Upper lobe of right lung (tissue), 1 donor: ENCODE measurements around the gene ATP8A1. TPM values are rescaled to one million over a fixed set of nuclear protein-coding genes. Genes with fewer than 3 reads are reported as not detected.

ENCODE experiments used
- ATAC-seq: fragments of 200-7000 bp; cut with Tn5 transposase; one replicate; pipeline ENCODE4 v1.9.1; 2020; ENCODE audit warnings: mild to moderate bottlenecking, moderate library complexity
- DNase-seq: peaks from one replicate; pipeline ENCODE4 v3.0.0-alpha.2; 2020
- H3K27ac ChIP-seq: fragments of 200-600 bp; one replicate; pipeline ENCODE4 v1.8.0; 2022
- H3K27me3 ChIP-seq: fragments of 200-600 bp; one replicate; pipeline ENCODE4 v1.8.0; 2022; ENCODE audit warnings: mild to moderate bottlenecking
- H3K36me3 ChIP-seq: fragments of 200-600 bp; one replicate; pipeline ENCODE4 v1.8.0; 2022
- H3K4me1 ChIP-seq: fragments of 200-600 bp; one replicate; pipeline ENCODE4 v1.8.0; 2022
- H3K4me3 ChIP-seq: fragments of 200-600 bp; one replicate; pipeline ENCODE4 v1.8.0; 2022; ENCODE audit warnings: mild to moderate bottlenecking
- H3K9me3 ChIP-seq: fragments of 200-600 bp; one replicate; pipeline ENCODE4 v1.8.0; 2022
- CTCF ChIP-seq: fragments of 200-600 bp; IDR thresholded peaks from one replicate; pipeline ENCODE4 v1.8.0; 2022; ENCODE audit warnings: antibody characterized with exemption
- intact Hi-C: fragments of 100-400 bp; cut with DNase I; formaldehyde crosslinking; loops from one replicate; pipeline ENCODE4 v1.11.0; 2022
- total RNA-seq: library from RNA; stranded (reverse); fragmentation: NEBNext Ultra II Directional; extraction: Animal tissue kit (Norgen Biotek cat#: 25700); gene quantifications from one replicate; pipeline ENCODE4 v1.2.1, GENCODE V29; 2021
- donor health status: DM: no; HTN: yes; CAD: no; lungs with severe emphysema.

ATP8A1 gene
- total RNA-seq, 1 donor from 2014 or later: 79.3 TPM

DNA sequence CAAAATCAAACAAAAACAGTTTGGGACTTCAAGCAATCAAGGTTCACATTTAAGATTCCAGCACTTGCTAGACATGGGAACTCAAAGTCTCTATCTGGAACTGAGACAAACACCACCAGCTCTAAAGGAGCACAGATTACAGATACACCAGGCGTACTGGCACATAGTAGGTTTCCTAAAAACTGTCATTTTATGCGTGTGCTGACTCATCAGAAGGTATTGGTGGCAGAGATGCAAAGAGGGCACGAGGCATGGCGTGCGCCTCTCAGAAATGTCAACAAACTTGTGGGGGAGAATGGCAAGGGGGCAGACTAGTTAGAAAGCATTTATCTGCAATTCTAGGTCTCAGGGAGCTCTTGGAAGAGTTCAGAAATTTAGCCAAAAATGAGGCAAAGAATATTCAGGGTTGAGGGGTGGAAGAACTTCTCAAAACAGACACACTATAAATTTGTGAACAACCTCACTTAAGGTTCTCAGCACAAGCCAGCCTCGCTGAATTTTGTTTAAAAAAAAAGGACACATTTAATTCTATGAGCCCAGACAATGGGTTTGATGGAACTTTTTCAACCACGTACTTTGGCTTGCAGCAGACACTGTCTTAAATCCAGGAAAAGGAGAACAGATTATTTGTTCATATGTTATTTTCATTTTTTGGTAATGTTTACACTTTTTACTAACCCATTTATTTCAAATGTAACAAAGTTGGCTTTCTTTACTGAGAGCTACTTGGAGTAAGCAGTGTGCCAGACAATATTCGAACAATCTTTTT lies 159.6 kb downstream of the ATP8A1 start:
- intact Hi-C loops: no loop called here
- no peaks in the 10 kb centered on the region for H3K4me1 ChIP-seq

DNA sequence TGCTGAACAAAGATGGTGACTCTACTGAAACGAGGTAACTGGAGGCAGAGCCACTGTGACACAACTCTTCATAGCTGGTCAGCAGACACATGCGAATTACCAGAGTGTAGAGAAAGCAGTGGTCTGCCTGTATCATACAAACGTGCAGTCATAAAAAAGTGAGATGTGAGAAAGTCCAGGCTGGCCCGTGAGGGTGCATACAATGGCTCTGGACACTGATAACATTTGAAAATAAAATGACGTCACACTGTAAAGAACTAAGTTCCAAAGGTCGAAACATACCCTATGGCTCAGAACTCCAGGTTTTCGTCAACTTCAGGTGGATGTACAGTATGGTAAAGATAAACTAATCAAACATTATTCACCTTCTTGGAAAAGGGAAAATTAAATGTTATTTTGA lies 163.9 kb downstream of the ATP8A1 start:
- H3K36me3 ChIP-seq: no peaks in the 10 kb centered on the region
- no peak overlapping the region for H3K4me3 ChIP-seq
- intact Hi-C loops: no loop called here
- H3K9me3 ChIP-seq: no peaks in the 10 kb centered on the region
- H3K27me3 ChIP-seq: no peaks in the 10 kb centered on the region
- no peak overlapping the region for H3K27ac ChIP-seq
- DNase-seq (no peak), ATAC-seq (no peak)
- TF ChIP-seq CTCF: no peak
- no peaks in the 10 kb centered on the region for H3K4me1 ChIP-seq

More for the DNA sequence above, 159.6 kb downstream of the ATP8A1 start:
- ATAC-seq (no peak), DNase-seq (no peak)
- no peaks in the 10 kb centered on the region for H3K9me3 ChIP-seq
- no peak for TF ChIP-seq CTCF
- H3K36me3 ChIP-seq: no peaks in the 10 kb centered on the region
- H3K27ac ChIP-seq: no peak overlapping the region
- H3K27me3 ChIP-seq: no peaks in the 10 kb centered on the region
- H3K4me3 ChIP-seq: no peak overlapping the region

DNA sequence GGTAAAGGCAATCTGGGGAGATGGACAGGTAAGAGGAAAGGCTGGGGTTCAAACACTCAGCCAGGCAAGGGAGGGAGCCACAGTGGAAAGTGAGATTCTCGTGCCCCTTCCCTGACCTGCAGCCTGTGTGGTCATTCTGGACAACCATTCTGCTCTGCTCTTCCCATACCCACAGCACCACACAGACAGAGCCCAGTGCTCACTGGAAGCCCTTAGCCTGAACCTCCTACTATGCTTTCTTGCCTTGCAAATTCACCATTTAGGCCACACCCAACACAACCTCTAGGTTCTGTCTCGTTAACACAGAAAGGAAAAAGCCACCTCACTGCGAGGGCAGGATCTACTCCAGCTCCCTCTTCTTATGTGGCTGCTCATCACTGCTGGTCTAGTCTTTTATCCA lies 166.9 kb downstream of the ATP8A1 start:
- no peaks in the 10 kb centered on the region for H3K9me3 ChIP-seq
- intact Hi-C loops: no loop called here
- H3K36me3 ChIP-seq: no peaks in the 10 kb centered on the region
- H3K4me3 ChIP-seq: no peak overlapping the region
- no peak for TF ChIP-seq CTCF
- H3K4me1 ChIP-seq: no peaks in the 10 kb centered on the region
- ATAC-seq (no peak), DNase-seq (no peak)
- H3K27me3 ChIP-seq: no peaks in the 10 kb centered on the region
- H3K27ac ChIP-seq: no peak overlapping the region

DNA sequence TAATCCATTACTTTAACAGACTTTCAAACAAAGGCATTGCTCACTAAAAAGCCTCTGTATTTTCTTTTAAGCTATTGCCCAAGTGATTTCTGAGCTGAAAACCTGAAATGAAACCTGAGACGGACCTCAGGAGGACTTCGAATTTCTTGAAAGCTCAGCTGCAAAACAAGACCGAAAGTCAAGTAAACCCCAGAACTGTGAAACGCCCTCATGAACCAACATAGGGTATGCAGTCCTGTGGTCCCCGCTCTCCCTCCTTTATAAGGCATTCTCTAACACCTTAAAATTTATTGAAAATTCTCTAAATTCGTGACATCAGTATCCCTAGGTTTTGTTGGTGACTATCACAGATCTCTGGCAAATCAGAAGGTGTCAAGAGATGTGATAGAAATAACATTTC lies 167.8 kb downstream of the ATP8A1 start:
- Histone ChIP-seq H3K4me3 (no peak overlapping the region), H3K4me1 (no peaks in the 10 kb centered on the region), H3K9me3 (no peaks in the 10 kb centered on the region), H3K27me3 (no peaks in the 10 kb centered on the region), H3K27ac (no peak overlapping the region), H3K36me3 (no peaks in the 10 kb centered on the region)
- intact Hi-C loops: no loop called here
- no peak for TF ChIP-seq CTCF
- DNase-seq: no peak
- no peak for ATAC-seq

GRCh38 chr4:42488554-42488953 lies 168.4 kb downstream of the ATP8A1 start:
- H3K4me1 ChIP-seq: no peaks in the 10 kb centered on the region
- H3K27me3 ChIP-seq: no peaks in the 10 kb centered on the region
- no peak for TF ChIP-seq CTCF
- no peak for DNase-seq
- intact Hi-C loops: no loop called here
- no peaks in the 10 kb centered on the region for H3K36me3 ChIP-seq
- H3K4me3 ChIP-seq: no peak overlapping the region
- H3K27ac ChIP-seq: no peak overlapping the region
- no peaks in the 10 kb centered on the region for H3K9me3 ChIP-seq
- ATAC-seq: no peak

DNA sequence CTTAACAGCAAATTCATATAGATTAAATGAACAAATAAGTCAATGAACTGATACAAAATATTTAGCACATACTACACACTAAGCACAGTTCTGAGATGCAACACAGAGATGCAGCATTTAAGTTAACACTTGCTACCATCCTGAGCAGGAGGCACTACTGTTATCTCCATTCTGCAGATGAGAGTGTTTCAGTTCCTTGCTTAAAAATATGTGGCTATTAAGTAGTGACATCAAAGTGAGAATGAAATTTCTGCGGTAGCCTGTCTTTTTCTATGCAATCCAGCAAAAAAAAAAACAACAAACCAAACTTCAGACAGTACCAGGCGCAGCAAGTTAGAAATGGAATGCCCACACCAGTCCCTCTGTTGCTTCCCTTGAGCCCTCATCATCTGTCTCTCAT lies 168.8 kb downstream of the ATP8A1 start:
- Histone ChIP-seq H3K4me3 (no peak overlapping the region), H3K4me1 (no peaks in the 10 kb centered on the region), H3K27ac (no peak overlapping the region), H3K36me3 (no peaks in the 10 kb centered on the region), H3K9me3 (no peaks in the 10 kb centered on the region), H3K27me3 (no peaks in the 10 kb centered on the region)
- no peak for DNase-seq
- TF ChIP-seq CTCF: no peak
- intact Hi-C loops: no loop called here
- no peak for ATAC-seq
